SKM-1 treated with dmso at 0.1 percent for 144 hours (cell line): Measurements from ENCODE around the gene PPFIBP2.

ENCODE experiments used
- DNase-seq: peaks from one replicate; lab custom pipeline; 2025; ENCODE audit not compliant: unreplicated experiment; lab: John Stamatoyannopoulos, UW

Gene PPFIBP2

GRCh38 chr11:7524462-7525235 lies 10.8 kb downstream of the PPFIBP2 start:
- DNase-seq = peak; percentile 30

GRCh38 chr11:7525424-7525823 lies 11.6 kb downstream of the PPFIBP2 start:
- no peak for DNase-seq

GRCh38 chr11:7527029-7527428 lies 13.2 kb downstream of the PPFIBP2 start:
- no peak for DNase-seq

- no peak for DNase-seq
These were observed 14.8 kb downstream of the PPFIBP2 start for GRCh38 chr11:7528514-7529049.

- DNase-seq = no peak
These were observed 16.3 kb downstream of the PPFIBP2 start for GRCh38 chr11:7530013-7530640.

- DNase-seq = no peak
These were observed 17.2 kb downstream of the PPFIBP2 start for GRCh38 chr11:7531011-7531410.

GRCh38 chr11:7532405-7533145 lies 18.8 kb downstream of the PPFIBP2 start:
- DNase-seq = no peak

GRCh38 chr11:7533199-7534041 lies 19.6 kb downstream of the PPFIBP2 start:
- DNase-seq = no peak

GRCh38 chr11:7534042-7534378 lies 20.2 kb downstream of the PPFIBP2 start:
- no peak for DNase-seq

- no peak for DNase-seq
These were observed 22.3 kb downstream of the PPFIBP2 start for GRCh38 chr11:7536100-7536499.

- no peak for DNase-seq
These were observed 23.5 kb downstream of the PPFIBP2 start for GRCh38 chr11:7537265-7537664.

GRCh38 chr11:7538031-7538430 lies 24.2 kb downstream of the PPFIBP2 start:
- no peak for DNase-seq

- no peak for DNase-seq
These were observed 25.0 kb downstream of the PPFIBP2 start for GRCh38 chr11:7538466-7539454.

GRCh38 chr11:7540830-7541555 lies 27.2 kb downstream of the PPFIBP2 start:
- no peak for DNase-seq

- no peak for DNase-seq
These were observed 29.5 kb downstream of the PPFIBP2 start for GRCh38 chr11:7543302-7543701.

- no peak for DNase-seq
These were observed 30.2 kb downstream of the PPFIBP2 start for GRCh38 chr11:7544021-7544420.

GRCh38 chr11:7545611-7546010 lies 31.8 kb downstream of the PPFIBP2 start:
- DNase-seq = no peak

- no peak for DNase-seq
These were observed 32.6 kb downstream of the PPFIBP2 start for GRCh38 chr11:7546324-7546791.

GRCh38 chr11:7547687-7548086 lies 33.9 kb downstream of the PPFIBP2 start:
- no peak for DNase-seq
